Measurements from ENCODE around the gene CERKL. TPM values are rescaled to one million over a fixed set of nuclear protein-coding genes. Genes with fewer than 3 reads are reported as not detected.

CERKL gene
- total and polyA plus RNA-seq, 2 donors (not counting 1 experiment from before 2014, with no cell fraction given), result 0.03 TPM; not detected in 1

- H3K9ac ChIP-seq (ENCODE audit: low read length), result no peak overlapping the region
- Mint-ChIP-seq H3K4me3 (no peak overlapping the region), H3K9me3 (ENCODE audit: insufficient read depth) (no peaks in the 10 kb centered on the region), H3K27ac (no peak overlapping the region), H3K27me3 (no peaks in the 10 kb centered on the region), H3K4me1 (peaks cover 7% of the 10 kb centered on the region)
- TF ChIP-seq CTCF (IDR thresholded peaks at IDR 0.05) (no peak), EZH2 (IDR thresholded peaks at IDR 0.05; ENCODE audit: borderline replicate concordance, insufficient read depth, low read depth, low read length, poor library complexity, severe bottlenecking) (no peak)
- no peak overlapping the region for H2AFZ ChIP-seq (ENCODE audit: insufficient read depth, low read depth, low read length, poor library complexity, severe bottlenecking)
- H3K27ac ChIP-seq (ENCODE audit: low read length in 2 of 2), result peak overlapping the region in 1 of 2 donors; percentile 53
- no peaks in the 10 kb centered on the region for H4K20me1 ChIP-seq (ENCODE audit: control insufficient read depth, insufficient read depth, low read length, poor library complexity, severe bottlenecking)
- H3K36me3 ChIP-seq (replicated peaks in 1 of 2; ENCODE audit: control extremely low read depth in 1 of 2, control insufficient read depth in 1 of 2, extremely low read depth in 1 of 2, insufficient read depth in 2 of 2, low read length in 1 of 2), result peaks cover 8 to 83% of the 10 kb centered on the region in 2 experiments
- no peaks in the 10 kb centered on the region for H3K79me2 ChIP-seq (ENCODE audit: control insufficient read depth, insufficient read depth, low read length)
- ATAC-seq (ENCODE audit: low read depth) (no peak), DNase-seq (no peak)
- ChIA-PET CTCF (no interaction called here), POLR2A (no interaction called here)
- H3K27me3 ChIP-seq (replicated peaks in 1 of 4; ENCODE audit: control extremely low read depth in 1 of 4, control insufficient read depth in 3 of 4, insufficient read depth in 4 of 4, low read length in 3 of 4), result no peaks in the 10 kb centered on the region
- H3K4me2 ChIP-seq (replicated peaks; ENCODE audit: low read depth, low read length, poor library complexity, severe bottlenecking), result no peak overlapping the region
- peaks cover 0 to 2% of the 10 kb centered on the region in 2 donors for H3K4me1 ChIP-seq (ENCODE audit: control insufficient read depth in 2 of 2, insufficient read depth in 2 of 2, low read length in 2 of 2)
- intact Hi-C loops (cut with micrococcal nuclease), result loop anchor here (5.0 kb wide), 1 partner anchor 35 kb away; no protein-coding TSS in a partner anchor
- no peaks in the 10 kb centered on the region for H3K9me3 ChIP-seq (ENCODE audit: control extremely low read depth in 1 of 3, control insufficient read depth in 2 of 3, insufficient read depth in 1 of 3, low read length in 2 of 3)
- no peak overlapping the region for H3K4me3 ChIP-seq (ENCODE audit: control extremely low read depth in 1 of 5, extremely low read depth in 1 of 5, insufficient read depth in 1 of 5, low read depth in 2 of 5, low read length in 4 of 5)
Observed at GRCh38 chr2:181516992-181517391, 139.9 kb downstream of the CERKL start.

GRCh38 chr2:181515719-181516118 lies 141.2 kb downstream of the CERKL start:
- no peaks in the 10 kb centered on the region for H3K9me3 Mint-ChIP-seq (ENCODE audit: insufficient read depth)
- Histone ChIP-seq H3K36me3 (replicated peaks in 1 of 2; ENCODE audit: control extremely low read depth in 1 of 2, control insufficient read depth in 1 of 2, extremely low read depth in 1 of 2, insufficient read depth in 2 of 2, low read length in 1 of 2) (peaks cover 13 to 87% of the 10 kb centered on the region in 2 experiments), H3K27ac (ENCODE audit: low read length in 2 of 2) (no peak overlapping the region), H3K9me3 (ENCODE audit: control extremely low read depth in 1 of 3, control insufficient read depth in 2 of 3, insufficient read depth in 1 of 3, low read length in 2 of 3) (no peaks in the 10 kb centered on the region), H4K20me1 (ENCODE audit: control insufficient read depth, insufficient read depth, low read length, poor library complexity, severe bottlenecking) (peaks cover 1% of the 10 kb centered on the region), H3K27me3 (replicated peaks in 1 of 4; ENCODE audit: control extremely low read depth in 1 of 4, control insufficient read depth in 3 of 4, insufficient read depth in 4 of 4, low read length in 3 of 4) (no peaks in the 10 kb centered on the region), H3K4me3 (ENCODE audit: control extremely low read depth in 1 of 5, extremely low read depth in 1 of 5, insufficient read depth in 1 of 5, low read depth in 2 of 5, low read length in 4 of 5) (no peak overlapping the region), H3K4me2 (replicated peaks; ENCODE audit: low read depth, low read length, poor library complexity, severe bottlenecking) (no peak overlapping the region), H2AFZ (ENCODE audit: insufficient read depth, low read depth, low read length, poor library complexity, severe bottlenecking) (no peak overlapping the region), H3K4me1 (ENCODE audit: control insufficient read depth in 2 of 2, insufficient read depth in 2 of 2, low read length in 2 of 2) (peaks cover 0 to 2% of the 10 kb centered on the region in 2 donors), H3K79me2 (ENCODE audit: control insufficient read depth, insufficient read depth, low read length) (no peaks in the 10 kb centered on the region), H3K9ac (ENCODE audit: low read length) (no peak overlapping the region)
- POLR2A ChIA-PET, result no interaction called here
- no peak overlapping the region for H3K4me3 Mint-ChIP-seq
- ATAC-seq (ENCODE audit: low read depth) (no peak), DNase-seq (no peak)
- TF ChIP-seq CTCF (IDR thresholded peaks at IDR 0.05), result no peak
- TF ChIP-seq EZH2 (IDR thresholded peaks at IDR 0.05; ENCODE audit: borderline replicate concordance, insufficient read depth, low read depth, low read length, poor library complexity, severe bottlenecking), result no peak
- CTCF ChIA-PET, result no interaction called here
- H3K27ac Mint-ChIP-seq, result no peak overlapping the region
- no peaks in the 10 kb centered on the region for H3K27me3 Mint-ChIP-seq
- intact Hi-C loops (cut with micrococcal nuclease), result loop anchor here (5.0 kb wide), 1 partner anchor 33 kb away; no protein-coding TSS in a partner anchor
- H3K4me1 Mint-ChIP-seq, result peaks cover 7% of the 10 kb centered on the region
- no CpG with 5 or more reads among the region's 3 CpGs for WGBS (ENCODE audit: insufficient coverage)

Measured in B cell (primary cell).